HG02588 (cell line): ENCODE data around the gene CDHR3.
A peak's percentile ranks its signal among the peaks of the same experiment; 100 is the strongest.

Experiments
- ATAC-seq: cut with Tn5 transposase; IDR thresholded peaks from one replicate; pipeline ENCODE4 v1.9.1; 2021; ENCODE audit warnings: mild to moderate bottlenecking, moderate library complexity; ENCODE audit not compliant: unreplicated experiment

CDHR3 gene

DNA sequence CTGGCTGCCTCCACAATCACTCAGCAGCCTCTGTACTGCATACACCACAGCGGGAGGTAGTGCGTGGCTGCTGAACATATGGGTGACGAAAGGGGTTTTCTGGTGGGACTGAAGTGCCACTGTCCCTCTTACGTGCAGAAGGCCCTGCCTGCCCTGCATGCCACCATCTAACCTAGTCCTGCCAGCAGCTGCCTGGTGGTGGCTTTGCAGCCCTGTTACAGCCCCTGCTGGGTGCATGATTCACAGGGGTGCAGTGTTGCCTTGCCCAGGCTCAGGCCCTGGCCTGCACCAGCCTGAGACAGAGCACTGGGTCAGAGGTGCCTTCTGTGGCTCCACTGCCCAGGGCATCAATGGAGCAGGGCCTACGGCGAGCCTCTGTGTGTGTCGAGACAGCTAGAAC, 98.9 kb downstream of the CDHR3 start:
- no peak for ATAC-seq

DNA sequence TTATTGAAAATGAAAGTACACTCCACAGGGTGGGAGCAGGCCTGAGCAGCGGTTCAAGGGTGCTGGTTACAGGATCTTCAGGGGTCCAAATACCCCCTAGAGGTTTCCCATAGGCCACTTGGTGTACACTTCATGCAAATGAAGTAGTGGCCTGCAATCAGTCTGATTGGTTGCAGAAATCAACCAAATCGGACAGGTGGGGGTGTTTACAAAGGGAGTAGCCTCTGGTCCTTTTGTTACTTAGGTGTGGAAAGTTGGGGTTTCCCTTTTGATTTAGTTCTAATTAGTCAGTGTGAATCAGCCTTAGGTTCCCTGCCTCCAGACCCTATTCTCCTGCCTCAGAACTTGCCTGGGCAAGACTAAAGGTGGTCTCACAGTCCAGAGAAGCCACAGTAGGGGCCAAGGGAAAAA, 99.5 kb downstream of the CDHR3 start:
- ATAC-seq: no peak

DNA sequence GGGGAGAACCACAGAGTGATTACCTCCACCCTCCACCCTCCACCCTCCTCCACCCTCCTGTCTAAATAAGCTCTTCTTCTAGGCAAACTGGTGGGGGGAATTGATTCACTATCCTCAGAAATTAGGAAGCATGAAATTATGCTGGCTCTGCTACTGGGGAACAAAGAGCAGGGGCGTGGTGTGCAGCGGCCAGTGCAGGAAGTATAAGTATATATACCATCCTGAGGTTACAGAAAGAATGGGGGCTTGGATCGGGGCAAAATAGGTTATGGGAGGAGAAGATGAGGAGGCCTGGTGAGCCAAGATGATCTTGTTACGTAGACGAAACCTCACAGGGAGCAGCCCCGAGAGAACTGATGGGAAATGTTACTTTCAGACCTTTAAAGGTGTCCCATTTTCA, 100.0 kb downstream of the CDHR3 start:
- ATAC-seq: no peak

DNA sequence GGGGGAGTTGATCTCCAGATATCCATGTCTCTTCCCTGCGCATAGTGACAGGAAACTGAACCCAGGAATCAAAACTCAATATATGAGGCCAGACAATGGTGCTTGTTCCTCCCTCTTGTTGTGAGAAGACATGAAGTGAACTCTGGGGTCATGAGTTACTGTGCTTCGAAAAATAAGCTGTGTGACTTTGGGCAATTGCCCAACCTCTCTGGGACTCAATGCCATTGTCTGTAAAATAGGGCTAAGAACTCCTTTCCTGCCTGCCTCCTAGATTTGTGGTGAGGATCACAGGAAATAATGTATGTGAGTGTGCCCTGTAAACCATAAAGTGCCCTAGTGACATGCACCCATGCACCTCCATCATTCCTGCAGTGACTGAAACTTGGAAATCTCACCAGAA, 100.6 kb downstream of the CDHR3 start:
- no peak for ATAC-seq

DNA sequence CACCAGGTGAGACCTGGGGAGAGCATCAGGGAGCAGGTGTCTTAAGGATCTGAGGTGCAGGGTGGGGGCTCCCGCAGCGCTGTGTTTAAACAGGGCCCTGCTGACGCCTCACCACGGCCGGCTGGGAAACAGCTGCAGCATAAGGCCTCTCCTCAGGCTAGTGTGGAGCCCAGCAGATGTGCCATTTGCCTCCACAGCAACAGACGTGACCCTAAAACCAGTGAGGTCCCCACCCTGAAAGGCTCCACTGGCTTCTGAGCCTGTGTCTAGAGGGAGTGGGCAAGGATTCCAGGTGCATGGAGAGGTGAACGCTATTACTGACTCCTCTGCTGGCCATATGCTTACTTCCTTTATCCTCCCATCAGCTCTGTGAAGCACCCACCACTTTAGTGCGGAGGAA, 101.3 kb downstream of the CDHR3 start:
- no peak for ATAC-seq

DNA sequence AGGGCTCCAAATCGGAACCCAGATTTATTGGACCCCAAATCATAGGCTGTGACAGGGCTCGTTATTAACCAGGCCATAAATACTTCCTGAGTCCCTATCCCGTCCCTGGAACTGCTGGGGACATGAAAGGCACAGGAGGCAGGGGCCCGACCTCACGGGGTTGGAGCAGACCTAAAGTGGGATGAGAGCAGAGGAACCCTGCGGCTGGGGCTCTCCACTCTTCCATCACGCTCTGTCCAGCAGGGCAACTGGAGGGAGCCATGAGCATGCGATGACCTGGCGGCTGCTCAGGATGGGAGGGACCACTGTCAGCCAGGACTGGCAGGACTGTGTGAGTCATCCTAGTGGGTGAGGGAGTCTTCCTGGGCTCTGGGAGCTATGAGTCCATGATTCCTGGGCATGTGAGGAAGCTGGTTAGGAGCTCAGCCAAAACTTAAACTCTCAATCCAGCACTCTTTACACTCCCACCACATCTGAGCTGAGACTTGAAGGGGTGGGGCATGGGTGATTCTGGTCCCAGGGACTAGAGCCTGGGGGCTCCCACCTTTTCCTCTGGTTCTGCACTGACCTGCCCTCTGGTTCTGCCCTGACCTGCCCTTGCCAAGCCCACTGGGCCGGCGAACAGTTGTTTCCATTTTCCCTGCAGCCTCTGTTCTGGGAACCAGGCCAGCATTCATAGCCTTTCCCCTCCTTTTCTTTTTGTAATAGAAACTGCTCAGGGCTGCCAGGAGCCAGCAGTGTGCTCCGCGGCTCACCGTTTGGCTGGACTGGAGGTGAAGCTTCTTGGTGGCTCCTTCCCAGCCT, 101.9 kb downstream of the CDHR3 start:
- no peak for ATAC-seq

DNA sequence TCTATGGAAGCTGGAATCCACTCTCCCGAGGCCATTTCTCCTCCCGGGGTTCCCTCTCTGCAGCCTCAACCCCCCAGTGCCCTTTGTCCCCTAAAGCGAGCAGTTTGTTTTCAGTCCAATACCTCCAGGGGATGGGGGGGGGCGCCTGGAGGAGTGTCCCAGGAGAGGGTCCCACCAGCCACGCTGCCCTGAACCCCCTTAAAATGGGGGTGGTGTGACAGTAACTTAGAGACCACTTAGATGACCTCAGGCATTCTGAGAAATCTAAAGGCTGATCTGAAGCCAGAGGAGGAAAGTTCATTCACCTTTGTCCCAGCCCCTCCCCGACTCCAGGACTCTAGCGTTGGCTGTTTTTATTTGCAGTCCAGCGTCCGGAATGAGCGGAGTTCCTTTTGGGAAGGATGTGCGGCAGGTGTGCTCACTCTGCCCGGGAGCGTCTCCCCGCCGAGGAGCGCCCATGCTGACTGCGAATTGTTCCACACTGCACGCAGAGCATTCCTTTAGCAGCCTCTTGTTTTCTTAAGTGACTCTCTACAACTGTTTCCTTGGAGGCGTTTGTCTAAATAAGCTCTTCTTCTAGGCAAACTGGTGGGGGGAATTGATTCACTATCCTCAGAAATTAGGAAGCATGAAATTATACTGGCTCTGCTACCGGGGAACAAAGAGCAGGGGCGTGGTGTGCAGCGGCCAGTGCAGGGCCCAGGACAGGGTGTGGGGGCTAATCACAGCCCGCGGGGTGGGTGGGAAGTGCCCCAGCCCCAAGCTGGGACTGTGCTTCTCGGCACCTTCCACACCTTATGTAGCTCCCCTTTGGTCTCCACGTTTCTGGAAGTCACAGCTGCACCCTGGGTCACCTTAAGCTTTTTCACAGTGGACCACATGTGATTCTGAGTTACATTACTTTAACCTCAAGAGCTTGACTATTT, 102.8 kb downstream of the CDHR3 start:
- no peak for ATAC-seq

DNA sequence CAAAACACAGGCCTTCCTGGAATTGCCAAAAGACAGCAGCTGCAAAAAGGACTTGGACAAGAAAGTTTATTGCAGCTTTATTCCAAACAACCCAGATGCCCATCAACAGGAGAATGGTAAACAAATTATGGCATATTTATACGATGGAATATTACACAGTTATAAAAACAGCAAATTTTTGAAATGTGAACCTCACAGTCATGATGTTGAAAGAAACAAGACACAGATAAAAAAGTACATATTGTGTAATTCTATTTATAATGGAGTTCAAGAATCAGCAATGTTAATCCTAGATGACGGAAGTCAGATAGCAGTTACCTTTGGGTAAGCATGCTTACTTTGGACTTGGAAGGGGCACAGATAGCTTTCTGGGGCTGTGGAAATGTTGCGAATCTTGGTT, 104.6 kb downstream of the CDHR3 start:
- ATAC-seq: no peak

DNA sequence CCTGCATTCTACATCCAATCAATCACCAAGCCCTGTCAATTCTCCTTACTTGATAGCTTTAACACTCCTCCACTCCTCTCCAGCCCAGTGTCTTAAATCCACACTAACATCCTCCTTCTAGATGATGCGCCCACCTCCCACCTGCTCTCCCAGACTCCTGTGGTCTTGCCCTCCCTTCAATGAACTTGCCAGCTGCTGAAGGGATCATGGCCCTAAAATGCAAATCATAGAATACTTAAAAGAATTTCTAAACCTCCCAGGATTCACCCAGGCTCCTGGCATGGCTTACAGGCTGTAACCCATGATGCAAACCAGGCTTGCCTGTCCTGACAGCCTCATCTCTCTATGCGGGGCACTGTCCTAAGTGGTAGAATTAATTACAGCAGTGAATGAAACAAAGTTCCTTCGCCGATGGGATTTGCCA, 105.5 kb downstream of the CDHR3 start:
- no peak for ATAC-seq

DNA sequence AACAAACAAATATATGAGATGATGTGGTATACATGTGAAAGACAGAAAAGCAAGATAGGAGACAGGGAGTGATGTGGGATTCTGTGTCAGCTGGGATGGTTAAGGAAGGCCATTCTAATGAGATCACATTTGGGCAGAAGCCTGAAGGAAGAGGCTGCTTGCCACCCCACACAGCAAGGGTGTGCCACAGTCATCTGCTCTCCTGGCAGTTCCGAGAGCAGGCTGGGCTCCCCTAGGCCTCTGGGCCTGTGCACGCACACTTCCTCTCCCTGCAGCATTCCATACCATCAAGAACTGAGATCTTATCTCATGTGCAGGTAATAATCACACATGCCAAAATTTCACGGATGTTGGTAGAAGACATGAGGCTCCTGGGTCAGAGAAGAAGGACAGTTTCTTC, 105.9 kb downstream of the CDHR3 start:
- ATAC-seq: no peak

DNA sequence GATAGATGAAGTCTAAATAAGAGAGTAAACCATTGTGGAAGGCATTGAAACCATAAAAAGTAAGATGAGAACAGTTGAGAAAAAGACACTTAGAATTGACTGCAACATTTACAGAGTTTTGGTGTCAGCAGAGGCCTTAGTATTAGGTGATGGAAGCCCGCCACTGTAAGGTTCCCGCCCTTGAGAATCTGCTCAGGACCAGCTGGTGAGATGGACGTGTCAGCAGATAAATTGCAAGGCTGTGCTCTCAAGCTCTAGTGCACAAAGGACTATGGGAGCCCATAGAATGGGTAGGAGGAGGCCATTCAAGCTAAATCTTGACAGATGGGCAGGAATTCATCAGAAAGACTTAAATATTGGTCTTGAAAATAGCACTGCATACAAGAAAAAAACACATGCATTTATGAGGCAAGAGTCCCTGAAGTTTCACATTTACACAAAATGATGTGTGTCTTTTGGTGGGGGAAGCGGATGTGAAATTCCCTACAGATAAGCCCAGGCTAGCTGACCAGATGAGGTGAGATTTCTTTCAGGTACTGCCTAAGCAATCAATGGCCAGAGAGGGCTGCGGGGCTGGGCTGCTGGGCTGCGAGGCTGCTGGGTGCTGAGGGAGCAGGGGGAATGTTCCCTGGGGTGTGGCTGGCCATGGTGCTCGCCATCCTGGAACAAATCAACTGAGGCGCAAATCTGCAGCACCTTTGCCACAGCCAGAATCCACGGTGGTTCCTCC, 106.6 kb downstream of the CDHR3 start:
- no peak for ATAC-seq

DNA sequence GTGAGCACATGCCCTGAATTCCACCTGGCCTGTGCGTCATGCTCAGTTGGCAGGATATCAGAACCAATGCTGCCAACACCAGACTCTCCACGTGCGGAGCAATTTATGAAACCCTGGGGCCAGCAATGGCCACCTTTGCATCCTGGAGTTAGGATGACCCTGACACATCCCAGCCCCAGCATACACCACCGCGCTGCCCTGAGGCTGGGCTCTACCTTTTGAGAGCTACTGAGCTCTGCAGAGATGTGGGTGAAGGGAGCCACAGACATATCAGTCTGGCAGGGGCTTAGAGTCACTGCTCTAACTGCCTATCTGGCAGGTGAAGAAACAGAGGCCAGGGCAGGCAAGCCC, 107.1 kb downstream of the CDHR3 start:
- ATAC-seq: no peak

DNA sequence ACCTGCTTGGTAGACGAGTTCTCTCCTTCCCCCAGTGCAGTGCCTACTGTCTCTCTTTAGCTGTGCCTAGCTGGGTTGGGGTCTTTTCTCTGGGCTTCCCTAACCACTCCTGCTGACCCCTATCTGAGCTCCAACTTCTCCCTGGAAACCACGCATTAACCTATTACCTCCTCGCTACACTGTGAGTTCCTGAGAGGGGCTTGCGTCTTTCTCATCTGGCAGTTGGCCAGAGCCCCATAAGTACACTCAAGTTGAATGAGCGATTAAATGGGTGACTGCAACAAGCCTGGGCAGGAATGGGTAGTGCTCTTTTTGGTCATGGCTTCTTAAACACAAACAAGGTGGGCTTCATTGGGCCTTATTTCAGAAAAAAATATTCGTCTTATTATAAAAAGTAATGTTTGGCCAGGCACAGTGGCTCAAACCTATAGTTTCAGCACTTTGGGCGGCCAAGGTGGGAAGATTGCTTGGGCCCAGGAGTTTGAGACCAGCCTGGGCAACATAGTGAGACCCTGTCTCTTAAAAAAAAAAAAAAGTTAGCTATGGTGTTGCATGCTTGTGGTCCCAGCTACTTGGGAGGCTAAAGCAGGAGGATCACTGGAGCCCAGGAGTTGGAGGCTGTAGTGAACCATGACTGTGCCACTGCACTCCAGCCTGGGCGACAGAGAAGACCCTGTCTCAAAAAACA, 107.6 kb downstream of the CDHR3 start:
- no peak for ATAC-seq

DNA sequence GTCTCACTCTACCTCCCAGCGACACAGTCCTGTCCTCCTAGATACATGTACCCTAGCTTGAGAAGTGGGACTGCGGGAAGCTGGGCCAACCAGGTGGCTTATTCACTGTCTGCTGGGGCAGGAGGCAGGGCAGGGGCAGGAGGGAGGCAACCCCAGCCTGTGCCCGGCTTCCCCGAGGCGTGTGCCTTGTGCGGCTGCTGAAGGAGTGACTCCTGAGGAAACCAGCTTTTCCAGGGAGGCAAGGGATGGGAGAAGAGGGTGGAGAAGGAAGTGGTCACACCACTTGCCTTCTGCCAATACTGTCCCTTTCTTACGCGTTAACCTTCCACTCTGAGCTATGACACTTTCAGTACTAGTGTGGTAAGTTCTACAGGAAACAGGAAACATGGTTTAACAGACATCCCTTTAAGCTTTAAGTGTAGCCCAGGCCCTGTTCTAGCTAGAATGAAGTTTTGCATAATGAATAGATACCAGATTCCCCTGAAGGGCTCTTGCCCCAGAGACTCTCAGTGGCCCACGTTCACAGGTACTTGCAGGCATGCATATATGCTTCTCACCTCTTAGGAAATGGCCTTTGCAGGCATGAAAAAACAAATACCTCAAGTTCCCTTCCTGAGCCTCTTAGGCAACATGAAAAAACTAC, 108.4 kb downstream of the CDHR3 start:
- peak; percentile 99 for ATAC-seq

DNA sequence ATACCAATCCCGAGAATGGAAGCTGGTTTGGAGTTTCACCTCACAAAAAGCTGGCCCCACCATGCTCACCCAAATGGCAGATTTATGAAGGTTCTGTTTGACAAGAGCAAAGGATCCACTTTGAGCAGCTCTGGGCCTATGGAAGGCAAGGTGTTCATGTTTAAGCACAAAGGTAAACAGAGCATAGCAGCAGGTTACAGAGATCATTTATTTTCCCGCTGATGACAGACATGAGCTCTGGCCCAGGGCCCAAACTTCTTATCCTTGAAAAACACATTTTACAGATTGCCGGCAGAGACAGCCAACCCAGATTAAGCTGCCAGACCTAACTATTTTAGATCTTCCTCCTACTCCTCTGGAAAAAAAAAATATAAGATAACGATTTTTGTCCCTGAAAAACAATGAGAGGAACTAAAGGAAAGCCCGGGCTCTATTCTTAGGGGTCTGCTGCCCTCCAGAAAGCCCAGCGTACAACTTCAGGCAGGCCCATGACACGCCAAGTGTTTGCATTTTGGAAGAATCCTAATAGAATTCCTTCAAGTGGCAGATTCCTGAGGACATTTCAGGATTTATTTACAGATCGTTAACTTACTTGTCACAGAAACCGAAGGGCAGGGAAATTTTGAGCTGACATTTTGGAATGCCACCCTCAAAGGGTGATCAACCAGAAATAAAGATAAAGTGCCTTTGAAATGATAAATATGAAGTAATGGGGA, 109.1 kb downstream of the CDHR3 start:
- ATAC-seq: no peak

DNA sequence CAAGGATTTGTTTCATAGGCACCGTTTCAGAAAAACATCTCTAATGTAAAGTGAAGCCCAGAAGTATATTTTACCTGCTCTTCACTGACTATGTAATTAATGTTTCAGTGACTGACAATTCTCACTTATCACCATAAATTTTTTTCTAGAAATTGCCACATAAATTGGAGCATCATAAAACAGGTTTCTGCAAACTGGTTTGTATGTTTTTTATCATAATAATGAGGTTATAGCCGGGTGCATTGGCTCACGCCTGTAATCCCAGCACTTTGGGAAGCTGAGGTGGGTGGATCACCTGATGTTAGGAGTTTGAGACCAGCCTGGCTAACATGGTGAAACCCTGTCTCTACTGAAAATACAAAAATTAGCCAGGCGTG, 109.6 kb downstream of the CDHR3 start:
- ATAC-seq: no peak

DNA sequence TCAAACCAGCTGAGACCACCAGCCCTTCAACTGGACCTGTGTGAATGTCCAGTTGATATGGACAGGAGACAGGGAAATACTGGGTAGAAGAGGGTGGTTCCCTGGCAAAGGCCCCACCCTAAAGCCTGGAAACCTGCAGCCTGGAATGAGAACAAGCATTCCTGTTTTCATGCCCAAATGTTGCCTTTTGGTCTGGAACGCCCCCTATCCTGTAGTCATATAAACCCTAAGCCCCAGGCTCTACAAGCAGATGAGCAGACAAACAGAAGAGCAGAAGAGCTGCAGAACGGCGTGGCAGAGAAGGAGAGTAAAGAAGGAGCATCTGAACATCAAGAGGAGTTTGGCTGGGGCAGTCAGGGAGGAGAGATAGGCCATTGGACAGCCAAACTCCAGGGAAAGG, 110.6 kb downstream of the CDHR3 start:
- no peak for ATAC-seq

DNA sequence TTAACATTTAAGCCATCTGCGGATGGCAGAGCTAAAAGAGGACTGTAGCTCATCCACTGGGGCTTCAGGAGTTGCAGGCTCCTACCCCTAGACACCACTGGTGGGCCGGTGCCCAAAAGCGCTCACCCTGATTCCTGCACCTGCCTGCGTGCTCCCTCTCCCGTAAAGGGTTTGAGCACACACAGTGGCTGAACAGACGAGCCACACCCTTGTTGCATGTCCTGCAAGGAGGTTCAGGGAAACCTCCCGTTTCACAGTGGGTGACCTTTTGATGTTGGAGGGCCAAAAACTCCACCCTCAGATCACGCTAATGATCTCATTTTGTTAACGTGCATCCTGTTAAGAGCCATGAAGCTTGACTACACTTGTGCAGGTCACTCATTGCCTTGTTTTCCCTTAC, 111.2 kb downstream of the CDHR3 start:
- no peak for ATAC-seq

DNA sequence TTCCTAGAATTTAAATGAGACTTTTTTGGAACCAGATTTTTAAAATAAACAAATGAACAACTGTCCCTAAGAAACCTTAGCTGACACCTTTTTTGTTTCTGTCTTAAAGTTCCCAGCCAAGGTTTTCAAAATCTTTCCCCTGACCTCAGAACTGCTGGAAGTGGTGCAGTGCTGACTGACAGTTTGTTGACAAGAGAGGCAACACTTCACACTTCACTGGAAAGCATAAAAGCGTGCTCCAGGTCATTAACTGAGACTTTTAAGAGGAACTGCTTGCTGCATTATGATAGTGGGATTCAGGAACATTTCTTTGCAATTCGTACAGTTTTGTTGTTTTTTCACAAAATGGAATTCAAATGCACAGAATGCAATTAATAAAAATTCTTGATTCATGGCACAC, 112.9 kb downstream of the CDHR3 start:
- ATAC-seq: no peak

DNA sequence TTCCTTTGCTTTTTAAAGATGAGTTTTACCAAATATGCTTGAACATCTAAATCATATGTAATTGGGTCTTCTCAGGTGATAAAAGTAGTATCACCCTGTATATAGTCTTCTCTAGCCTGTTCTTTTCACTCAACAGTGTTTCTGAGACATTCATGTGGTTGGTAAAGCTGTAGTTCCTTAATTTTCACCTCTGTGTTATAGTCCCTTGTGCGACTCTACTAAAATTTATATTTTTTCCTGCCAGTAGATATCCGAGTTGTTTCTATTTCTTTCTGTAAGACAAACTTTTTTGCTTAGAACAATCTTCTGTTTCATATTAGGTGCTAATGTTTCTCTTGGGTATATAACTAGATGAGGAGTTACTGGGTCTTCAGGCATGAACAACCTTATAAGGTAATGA, 113.5 kb downstream of the CDHR3 start:
- ATAC-seq: no peak
